H1 (cell line): Measurements from ENCODE around the gene STX8. TPM values are rescaled to one million over a fixed set of nuclear protein-coding genes. Genes with fewer than 3 reads are reported as not detected.

Source experiments
- CTCF ChIA-PET: fragments of 300-600 bp; sonication (Branson Sonifier 250); formaldehyde crosslinking; loops from one replicate; lab custom pipeline; 2021; ENCODE audit not compliant: partially characterized antibody; lab: Charles Lee
- POLR2A ChIA-PET: fragments of 300-600 bp; sonication (Branson Sonifier 250); formaldehyde crosslinking; loops from one replicate; lab custom pipeline; 2021; ENCODE audit warnings: inconsistent platforms; ENCODE audit not compliant: partially characterized antibody; lab: Charles Lee
- DNase-seq, 2 experiments: peaks; one replicate each; pipeline versions ENCODE4 v3.0.0 to v3.0.0-alpha.2; 2010 to 2022; ENCODE audit warnings: low spot score in 2 of 2, low read depth in 1 of 2, mixed read lengths in 1 of 2
- FAIRE-seq: peaks from 2 replicates; lab custom pipeline; 2011; peaks lifted over from hg19 to GRCh38; lab: Jason Lieb, UNC
- H2AFZ ChIP-seq: 2 replicates; pipeline ENCODE4 v1.8.1; 2012; ENCODE audit warnings: low read length, inconsistent platforms
- H2AK5ac ChIP-seq: 2 replicates; pipeline ENCODE4 v1.6.1; 2013; ENCODE audit warnings: low read depth, low read length
- H2BK120ac ChIP-seq: replicated peaks from 2 replicates; pipeline ENCODE3; 2013; ENCODE audit warnings: low read depth, low read length, inconsistent platforms
- H2BK12ac ChIP-seq: 2 replicates; pipeline ENCODE4 v1.6.1; 2013; ENCODE audit warnings: low read depth, low read length
- H2BK15ac ChIP-seq: 2 replicates; pipeline ENCODE4 v1.6.1; 2013; ENCODE audit warnings: low read length
- H2BK20ac ChIP-seq: 2 replicates; pipeline ENCODE4 v1.6.1; 2013; ENCODE audit warnings: low read length
- H2BK5ac ChIP-seq: 2 replicates; pipeline ENCODE4 v1.6.1; 2013; ENCODE audit warnings: low read depth, low read length
- H3K14ac ChIP-seq: 2 replicates; pipeline ENCODE4 v1.6.1; 2013; ENCODE audit warnings: inconsistent platforms; ENCODE audit not compliant: insufficient read length
- H3K18ac ChIP-seq: 2 replicates; pipeline ENCODE4 v1.6.1; 2013; ENCODE audit warnings: low read length; ENCODE audit errors: extremely low read depth
- H3K23ac ChIP-seq: 2 replicates; pipeline ENCODE4 v1.6.1; 2013; ENCODE audit warnings: inconsistent platforms; ENCODE audit not compliant: insufficient read length
- H3K23me2 ChIP-seq: 2 replicates; pipeline ENCODE4 v1.6.1; 2013; ENCODE audit warnings: low read depth, low read length
- H3K27ac ChIP-seq: 2 replicates; pipeline ENCODE4 v1.6.1; 2011; ENCODE audit warnings: low read depth, low read length, inconsistent platforms
- H3K27me3 ChIP-seq, 4 experiments: replicated peaks in 1 of 4; 1 replicate in 1 of 4; 2 replicates in 3 of 4; pipeline versions ENCODE4 v1.6.1 to v1.8.1; 2011 to 2013; ENCODE audit warnings: low read length in 3 of 4, mild to moderate bottlenecking in 3 of 4, inconsistent platforms in 2 of 4, mixed read lengths in 2 of 4, moderate library complexity in 1 of 4; ENCODE audit not compliant: control insufficient read depth in 3 of 4, insufficient read depth in 3 of 4; ENCODE audit errors: extremely low read depth in 1 of 4
- H3K36me3 ChIP-seq, 4 experiments: 2 replicates each; pipeline versions ENCODE4 v1.6.1 to v1.8.1; 2011 to 2013; ENCODE audit warnings: mild to moderate bottlenecking in 4 of 4, low read length in 3 of 4, moderate library complexity in 2 of 4, control low read depth in 1 of 4, inconsistent platforms in 1 of 4; ENCODE audit not compliant: insufficient read depth in 4 of 4, control insufficient read depth in 2 of 4
- H3K4ac ChIP-seq: replicated peaks from 2 replicates; pipeline ENCODE3; 2013; ENCODE audit warnings: low read length, low read depth, mixed read lengths, inconsistent platforms; ENCODE audit not compliant: insufficient read length
- H3K4me1 ChIP-seq, 4 experiments: replicated peaks in 1 of 4; 1 replicate in 1 of 4; 2 replicates in 3 of 4; pipeline versions ENCODE4 v1.6.1 to v1.8.1; 2011 to 2013; ENCODE audit warnings: low read length in 3 of 4, inconsistent platforms in 2 of 4, mixed read lengths in 1 of 4; ENCODE audit not compliant: insufficient read depth in 4 of 4, control insufficient read depth in 3 of 4
- H3K4me2 ChIP-seq, 2 experiments: 2 replicates each; pipeline versions ENCODE4 v1.6.1 to v1.8.1; 2011 to 2013; ENCODE audit warnings: low read depth in 2 of 2, low read length in 2 of 2, control low read depth in 1 of 2, inconsistent platforms in 1 of 2, mild to moderate bottlenecking in 1 of 2; ENCODE audit not compliant: insufficient read depth in 1 of 2
- H3K4me3 ChIP-seq, 4 experiments: fragments of 200-600, 300-600 bp in 1 of 4; sonication (generic), shearing (Covaris generic), sonication (Bioruptor Twin) in 1 of 4; 2 replicates each; pipeline versions ENCODE4 v1.5.1 to v1.8.1; 2011 to 2016; ENCODE audit warnings: low read length in 4 of 4, low read depth in 3 of 4, control low read depth in 2 of 4, inconsistent platforms in 2 of 4, mild to moderate bottlenecking in 2 of 4, mixed read lengths in 1 of 4, moderate library complexity in 1 of 4; ENCODE audit not compliant: insufficient read depth in 2 of 4; ENCODE audit errors: extremely low read depth in 1 of 4
- H3K56ac ChIP-seq: replicated peaks from 2 replicates; pipeline ENCODE3; 2013; ENCODE audit warnings: low read depth, mild to moderate bottlenecking, mixed read lengths, low read length, inconsistent platforms; ENCODE audit not compliant: insufficient read length
- H3K79me1 ChIP-seq: 2 replicates; pipeline ENCODE4 v1.6.1; 2013; ENCODE audit warnings: low read depth, low read length, control low read depth
- H3K79me2 ChIP-seq, 2 experiments: 2 replicates each; pipeline versions ENCODE4 v1.6.1 to v1.8.1; 2012 to 2013; ENCODE audit warnings: low read length in 2 of 2, mild to moderate bottlenecking in 2 of 2, inconsistent platforms in 1 of 2; ENCODE audit not compliant: insufficient read depth in 2 of 2, control insufficient read depth in 1 of 2
- H3K9ac ChIP-seq, 4 experiments: replicated peaks in 1 of 4; 1 replicate in 1 of 4; 2 replicates in 3 of 4; pipeline versions ENCODE4 v1.6.1 to v1.8.1; 2011 to 2013; ENCODE audit warnings: low read depth in 3 of 4, low read length in 3 of 4, control low read depth in 2 of 4, mild to moderate bottlenecking in 2 of 4, moderate library complexity in 2 of 4, inconsistent platforms in 1 of 4; ENCODE audit errors: extremely low read depth in 1 of 4
- H3K9me3 ChIP-seq, 2 experiments: 2 replicates each; pipeline versions ENCODE4 v1.6.1 to v1.8.1; 2012 to 2013; ENCODE audit warnings: mild to moderate bottlenecking in 2 of 2, moderate library complexity in 2 of 2, control low read depth in 1 of 2, inconsistent platforms in 1 of 2, low read depth in 1 of 2, low read length in 1 of 2, mixed read lengths in 1 of 2; ENCODE audit not compliant: insufficient read depth in 2 of 2
- H4K20me1 ChIP-seq, 2 experiments: replicated peaks in 1 of 2; 2 replicates each; pipeline versions ENCODE3 to v1.8.1; 2011 to 2013; ENCODE audit warnings: inconsistent platforms in 2 of 2, low read length in 2 of 2, mild to moderate bottlenecking in 1 of 2; ENCODE audit not compliant: insufficient read depth in 2 of 2, control insufficient read depth in 1 of 2
- H4K5ac ChIP-seq: 2 replicates; pipeline ENCODE4 v1.6.1; 2013; ENCODE audit warnings: low read length, low read depth, mixed read lengths, inconsistent platforms; ENCODE audit not compliant: insufficient read length
- H4K8ac ChIP-seq: 2 replicates; pipeline ENCODE4 v1.8.0; 2013; ENCODE audit warnings: mild to moderate bottlenecking, moderate library complexity, low read length, inconsistent platforms; ENCODE audit not compliant: insufficient read depth; ENCODE audit errors: extremely low read depth
- H4K91ac ChIP-seq: replicated peaks from 2 replicates; pipeline ENCODE3; 2013; ENCODE audit warnings: low read length, mixed read lengths, inconsistent platforms; ENCODE audit not compliant: insufficient read length
- E2F6 ChIP-seq: IDR thresholded peaks from 2 replicates; pipeline ENCODE4 v1.6.1; 2012; ENCODE audit warnings: inconsistent platforms
- KDM4A ChIP-seq: IDR thresholded peaks from one replicate; pipeline ENCODE4 v1.7.1; 2012; ENCODE audit warnings: low read depth, mild to moderate bottlenecking, moderate library complexity, low read length, inconsistent platforms; ENCODE audit not compliant: severe bottlenecking
- MAFK ChIP-seq: IDR thresholded peaks from 2 replicates; pipeline ENCODE4 v1.6.1; 2012; ENCODE audit warnings: low read depth, mild to moderate bottlenecking, improper control_type of control experiment, low read length
- PHF8 ChIP-seq: fragments of 200-600 bp; sonication (generic); conservative IDR thresholded peaks from 2 replicates; pipeline ENCODE4 v1.7.1; 2012; ENCODE audit warnings: low read depth, mild to moderate bottlenecking, inconsistent platforms, low read length, moderate library complexity
- POLR2AphosphoS5 ChIP-seq: IDR thresholded peaks from 2 replicates; pipeline ENCODE4 v1.6.1; 2011; ENCODE audit warnings: low read depth, low read length
- RFX5 ChIP-seq: IDR thresholded peaks from 2 replicates; pipeline ENCODE4 v1.6.1; 2011; ENCODE audit warnings: low read depth, low read length, improper control_type of control experiment, borderline replicate concordance
- SIN3A ChIP-seq, 2 experiments: IDR thresholded peaks in 1 of 2; conservative IDR thresholded peaks in 1 of 2; 2 replicates each; pipeline ENCODE4 v1.6.1; 2011 to 2012; ENCODE audit warnings: low read length in 2 of 2, improper control_type of control experiment in 1 of 2, low read depth in 1 of 2, mild to moderate bottlenecking in 1 of 2
- SP4 ChIP-seq: IDR thresholded peaks from 2 replicates; pipeline ENCODE4 v1.6.1; 2012; ENCODE audit warnings: low read length, inconsistent platforms
- TBP ChIP-seq: IDR thresholded peaks from 2 replicates; pipeline ENCODE4 v1.6.1; 2011; ENCODE audit warnings: low read depth, low read length, improper control_type of control experiment
- TCF12 ChIP-seq: IDR thresholded peaks from 2 replicates; pipeline ENCODE4 v1.6.1; 2011; ENCODE audit warnings: low read depth, mild to moderate bottlenecking, low read length
- TEAD4 ChIP-seq: IDR thresholded peaks from 2 replicates; pipeline ENCODE4 v1.6.1; 2012; ENCODE audit warnings: low read depth, low read length, inconsistent platforms, mixed read lengths
- YY1 ChIP-seq: IDR thresholded peaks from 2 replicates; pipeline ENCODE4 v1.6.1; 2011; ENCODE audit warnings: low read depth, mild to moderate bottlenecking, low read length
- WGBS, 2 experiments: shearing (Covaris generic) in 1 of 2; methylation state at CpG; one replicate each; pipeline versions ENCODE4 v1.1.6 to v1.1.7; 2013 to 2015; ENCODE audit warnings: low lambda C conversion rate in 2 of 2, mixed read lengths in 2 of 2, inconsistent platforms in 1 of 2, low coverage in 1 of 2, missing lambda C conversion rate in 1 of 2; ENCODE audit not compliant: insufficient replicate concordance in 2 of 2, insufficient coverage in 1 of 2, insufficient read length in 1 of 2; ENCODE audit errors: extremely low coverage in 1 of 2, missing lambda C conversion rate in 1 of 2; 5-methylcytosine and 5-hydroxymethylcytosine counted together
- polyA plus RNA-seq, 7 experiments: library from polyadenylated mRNA; depleted of rRNA in 3 of 7; stranded (reverse) in 5 of 7; unstranded in 2 of 7; fragments of >200 nt in 5 of 7; fragments of 200-250 nt in 2 of 7; gene quantifications; 1 replicate in 5 of 7; 2 replicates in 1 of 7; 4 replicates in 1 of 7; pipeline versions ENCODE4 v1.2.1 to v1.2.3, GENCODE V29; 2011 to 2013; ENCODE audit warnings: missing spikeins in 2 of 7, mixed read lengths in 2 of 7
- total RNA-seq: library from RNA; stranded (reverse); fragmentation: NEBNext Ultra II Directional; extraction: Animal tissue kit (Norgen Biotek cat#: 25700); gene quantifications from 2 replicates; pipeline ENCODE4 v1.2.1, GENCODE V29; 2021
- TF ChIP-seq, protein P1 (sequence below): IDR thresholded peaks from 2 replicates; pipeline ENCODE4 v1.6.1; 2011; ENCODE audit warnings: low read length, improper control_type of control experiment

Gene STX8
- total and polyA plus RNA-seq, 2 of the 8 experiments (the other 6 are each of a cell fraction or from before 2014, with no cell fraction given), result 22.8 to 42.5 TPM

- 68% methylated on average over 7 of the region's 7 CpGs; no CpG with 5 or more reads in 1 of the 2 experiments for WGBS, 2 experiments
- Histone ChIP-seq H2BK5ac (no peak overlapping the region), H3K79me1 (no peaks in the 10 kb centered on the region; the same call in 1 of the 2 replicates), H4K8ac (no peak overlapping the region), H3K4me1 (peaks cover 2 to 7% (median 5%) of the 10 kb centered on the region in 4 experiments; a peak in 5 of 7 replicates), H2BK12ac (no peak overlapping the region), H3K9ac (no peak overlapping the region), H2BK20ac (no peak overlapping the region), H3K79me2 (no peaks in the 10 kb centered on the region), H3K18ac (no peak overlapping the region), H3K4me2 (no peak overlapping the region), H4K20me1 (no peaks in the 10 kb centered on the region), H3K4ac (no peak overlapping the region), H3K36me3 (no peaks in the 10 kb centered on the region), H2AFZ (no peak overlapping the region), H3K56ac (no peak overlapping the region), H3K23ac (no peak overlapping the region), H4K91ac (no peak overlapping the region), H4K5ac (no peak overlapping the region), H3K27ac (no peak overlapping the region), H3K9me3 (no peaks in the 10 kb centered on the region), H3K14ac (no peak overlapping the region), H2BK120ac (no peak overlapping the region), H2BK15ac (no peak overlapping the region), H3K23me2 (no peaks in the 10 kb centered on the region), H3K4me3 (no peak overlapping the region), H2AK5ac (no peak overlapping the region), H3K27me3 (no peaks in the 10 kb centered on the region)
- no peak for DNase-seq
- POLR2A ChIA-PET, result no interaction called here
- CTCF ChIA-PET, result interaction anchor here (0.9 to 3.6 kb wide), 5 partner anchors 10 to 292 kb away, joined by 3 to 30 read pairs (median 4); no protein-coding TSS in a partner anchor
- FAIRE-seq, result no peak
- TF ChIP-seq SP4, result no peak
- TF ChIP-seq POLR2AphosphoS5, result no peak
- no peak for TF ChIP-seq E2F6
- no peak for TF ChIP-seq KDM4A
- no peak for TF ChIP-seq SIN3A (conservative IDR thresholded peaks at IDR 0.05 in 1 of 2, IDR thresholded peaks at IDR 0.05 in 1 of 2; ENCODE audit: low read depth in 1 of 2, low read length in 2 of 2)
- no peak for TF ChIP-seq TEAD4
- TF ChIP-seq, protein P1, sequence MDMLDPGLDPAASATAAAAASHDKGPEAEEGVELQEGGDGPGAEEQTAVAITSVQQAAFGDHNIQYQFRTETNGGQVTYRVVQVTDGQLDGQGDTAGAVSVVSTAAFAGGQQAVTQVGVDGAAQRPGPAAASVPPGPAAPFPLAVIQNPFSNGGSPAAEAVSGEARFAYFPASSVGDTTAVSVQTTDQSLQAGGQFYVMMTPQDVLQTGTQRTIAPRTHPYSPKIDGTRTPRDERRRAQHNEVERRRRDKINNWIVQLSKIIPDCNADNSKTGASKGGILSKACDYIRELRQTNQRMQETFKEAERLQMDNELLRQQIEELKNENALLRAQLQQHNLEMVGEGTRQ, result no peak
- no peak for TF ChIP-seq RFX5
- no peak for TF ChIP-seq TBP
- TF ChIP-seq PHF8, result no peak
- no peak for TF ChIP-seq YY1
- TF ChIP-seq MAFK, result no peak
- no peak for TF ChIP-seq TCF12
These were observed 285.4 kb downstream of the STX8 start for GRCh38 chr17:9290226-9290613.
